ENCODE measurements around the gene ABLIM2. TPM values are rescaled to one million over a fixed set of nuclear protein-coding genes. Genes with fewer than 3 reads are reported as not detected.

The ABLIM2 gene
- total RNA-seq, 1 experiment from 2014 or later = 6.1 TPM

DNA sequence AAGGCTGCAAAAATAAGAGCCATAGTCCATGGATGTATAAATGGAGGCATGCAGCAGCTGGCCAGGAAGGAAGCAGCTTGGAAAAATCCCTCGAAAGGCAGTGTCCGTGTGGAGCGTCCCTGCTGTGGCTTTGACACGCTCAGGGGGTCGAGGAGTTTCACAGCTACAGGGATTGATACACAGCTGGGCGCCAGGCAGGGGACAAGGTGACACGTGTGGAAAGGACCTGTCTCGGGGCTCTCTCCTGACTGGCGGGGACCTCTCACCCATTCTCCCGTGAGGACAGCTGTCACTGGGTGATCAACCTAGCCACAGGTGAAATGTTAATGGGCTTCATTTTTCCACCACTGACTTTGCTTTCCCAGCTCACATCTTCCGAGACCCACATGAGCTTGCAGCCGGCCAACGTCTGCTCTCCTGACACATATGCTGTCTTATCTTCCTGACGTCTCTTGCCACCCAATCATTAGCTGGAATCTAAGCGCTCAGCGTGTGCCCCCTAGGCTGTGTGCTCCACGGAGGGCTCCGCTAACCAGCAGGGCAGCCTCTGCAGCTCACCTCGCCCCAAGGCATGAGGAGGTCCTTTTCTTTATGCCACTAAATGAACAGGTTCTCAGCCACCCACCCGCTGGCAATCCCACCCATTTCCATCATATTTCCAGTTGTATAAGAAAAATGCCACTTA lies 129.6 kb downstream of the ABLIM2 start:
- ChIA-PET RAD21 (ENCODE audit: low non-redundant PET in 1 of 2, low total read pairs in 2 of 2, uncharacterized antibody in 2 of 2, unreplicated experiment in 2 of 2) (no interaction called here), POLR2A (no interaction called here), CTCF (no interaction called here)
- no peak overlapping the region for H3K4me3 ChIP-seq (replicated peaks in 1 of 2; ENCODE audit: low read depth in 1 of 2, low read length in 2 of 2)
- H3K4me2 ChIP-seq (ENCODE audit: low read length) = no peak overlapping the region
- no peaks in the 10 kb centered on the region for H3K27me3 ChIP-seq (ENCODE audit: insufficient read depth, low read length)
- H3K9ac ChIP-seq (ENCODE audit: low read length) = no peak overlapping the region
- H3K9me3 ChIP-seq (ENCODE audit: control insufficient read depth in 1 of 2, insufficient read depth in 1 of 2, low read depth in 1 of 2, low read length in 2 of 2) = no peaks in the 10 kb centered on the region
- TF ChIP-seq, protein P1, sequence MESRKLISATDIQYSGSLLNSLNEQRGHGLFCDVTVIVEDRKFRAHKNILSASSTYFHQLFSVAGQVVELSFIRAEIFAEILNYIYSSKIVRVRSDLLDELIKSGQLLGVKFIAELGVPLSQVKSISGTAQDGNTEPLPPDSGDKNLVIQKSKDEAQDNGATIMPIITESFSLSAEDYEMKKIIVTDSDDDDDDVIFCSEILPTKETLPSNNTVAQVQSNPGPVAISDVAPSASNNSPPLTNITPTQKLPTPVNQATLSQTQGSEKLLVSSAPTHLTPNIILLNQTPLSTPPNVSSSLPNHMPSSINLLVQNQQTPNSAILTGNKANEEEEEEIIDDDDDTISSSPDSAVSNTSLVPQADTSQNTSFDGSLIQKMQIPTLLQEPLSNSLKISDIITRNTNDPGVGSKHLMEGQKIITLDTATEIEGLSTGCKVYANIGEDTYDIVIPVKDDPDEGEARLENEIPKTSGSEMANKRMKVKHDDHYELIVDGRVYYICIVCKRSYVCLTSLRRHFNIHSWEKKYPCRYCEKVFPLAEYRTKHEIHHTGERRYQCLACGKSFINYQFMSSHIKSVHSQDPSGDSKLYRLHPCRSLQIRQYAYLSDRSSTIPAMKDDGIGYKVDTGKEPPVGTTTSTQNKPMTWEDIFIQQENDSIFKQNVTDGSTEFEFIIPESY (IDR thresholded peaks at IDR 0.05; ENCODE audit: extremely low read depth, insufficient replicate concordance, low read length) = no peak
- TF ChIP-seq RAD21 (IDR thresholded peaks at IDR 0.05; ENCODE audit: low read depth) = no peak
- TF ChIP-seq EZH2phosphoT487 (IDR thresholded peaks at IDR 0.05; ENCODE audit: borderline replicate concordance) = no peak
- no peak for TF ChIP-seq JUND (IDR thresholded peaks at IDR 0.05)
- TF ChIP-seq ELF1 (IDR thresholded peaks at IDR 0.05; ENCODE audit: borderline replicate concordance, low read depth) = no peak
- no peak for TF ChIP-seq CTCF (IDR thresholded peaks at IDR 0.05 in 2 of 3, conservative IDR thresholded peaks at IDR 0.05 in 1 of 3; ENCODE audit: borderline replicate concordance in 1 of 3, insufficient read depth in 1 of 3, low read depth in 2 of 3, low read length in 2 of 3)
- no peak for TF ChIP-seq SRF (IDR thresholded peaks at IDR 0.05; ENCODE audit: low read depth)
- TF ChIP-seq EZH2 (IDR thresholded peaks at IDR 0.05) = no peak
- no peak for TF ChIP-seq TCF7L2 (IDR thresholded peaks at IDR 0.05; ENCODE audit: borderline replicate concordance, extremely low read depth, insufficient read depth, insufficient read length)
- TF ChIP-seq CEBPB (IDR thresholded peaks at IDR 0.05; ENCODE audit: low read depth) = no peak
- TF ChIP-seq, protein P2, sequence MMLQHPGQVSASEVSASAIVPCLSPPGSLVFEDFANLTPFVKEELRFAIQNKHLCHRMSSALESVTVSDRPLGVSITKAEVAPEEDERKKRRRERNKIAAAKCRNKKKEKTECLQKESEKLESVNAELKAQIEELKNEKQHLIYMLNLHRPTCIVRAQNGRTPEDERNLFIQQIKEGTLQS (IDR thresholded peaks at IDR 0.05) = no peak
- TF ChIP-seq POLR2A (IDR thresholded peaks at IDR 0.05; ENCODE audit: borderline replicate concordance, extremely low read depth, insufficient read depth, insufficient read length) = no peak
- no peak for TF ChIP-seq EGR1 (IDR thresholded peaks at IDR 0.05; ENCODE audit: low read depth)
- TF ChIP-seq FOSL1 (IDR thresholded peaks at IDR 0.05; ENCODE audit: low read depth) = no peak
- no peak for TF ChIP-seq ZFX (IDR thresholded peaks at IDR 0.05)
- no peak for TF ChIP-seq ZNF274 (IDR thresholded peaks at IDR 0.05; ENCODE audit: low read depth, low read length)
- TF ChIP-seq SIN3A (IDR thresholded peaks at IDR 0.05; ENCODE audit: low read depth) = no peak
- no peak for ATAC-seq
- DNase-seq (ENCODE audit: low read depth, low spot score) = no peak
- H3K4me1 ChIP-seq (ENCODE audit: control insufficient read depth in 1 of 2, insufficient read depth in 2 of 2, low read length in 2 of 2) = peaks cover 0 to 8% of the 10 kb centered on the region in 2 experiments; a peak in 3 of 4 replicates
- no peaks in the 10 kb centered on the region for H4K20me1 ChIP-seq (ENCODE audit: insufficient read depth)
- no peak overlapping the region for H2AFZ ChIP-seq (ENCODE audit: low read depth, low read length, poor library complexity, severe bottlenecking)
- intact Hi-C loops (cut with micrococcal nuclease) = no loop called here
- no peaks in the 10 kb centered on the region for H3K79me2 ChIP-seq (ENCODE audit: insufficient read depth, low read length)
- no peak overlapping the region for H3K27ac ChIP-seq (ENCODE audit: low read depth, low read length)
- no TSS peak for BruUV-seq (replicated peaks)
- H3K36me3 ChIP-seq (ENCODE audit: control insufficient read depth in 1 of 2, insufficient read depth in 2 of 2, low read length in 2 of 2) = no peaks in the 10 kb centered on the region
- no peaks in the 10 kb centered on the region for H3K9me2 ChIP-seq (ENCODE audit: insufficient read depth)
